GM18951 (cell line): Measurements from ENCODE around the gene TPK1.
"Not testable (repeated sequence)": the region's sequence is repeated elsewhere in the genome, so short reads cannot be mapped to it uniquely, and the experiment has no call there.

Source experiments
- POLR2A ChIP-seq: IDR thresholded peaks from 4 replicates; pipeline ENCODE4 v1.6.1; 2011; ENCODE audit warnings: mild to moderate bottlenecking; ENCODE audit not compliant: insufficient read length, insufficient read depth; ENCODE audit errors: extremely low read depth
- in situ Hi-C: fragments of 300-500 bp; cut with MboI; formaldehyde crosslinking; loops from one replicate; pipeline ENCODE4 v1.12.0; 2022; ENCODE audit warnings: low sequenced_read_pairs, mixed read lengths, inconsistent platforms; ENCODE audit not compliant: unreplicated experiment

TPK1 gene

GRCh38 chr7:144454256-144455039 lies 381.4 kb downstream of the TPK1 start:
- TF ChIP-seq POLR2A = no peak
- in situ Hi-C loops = no loop called here

- no peak for TF ChIP-seq POLR2A
- in situ Hi-C loops = no loop called here
Measured at GRCh38 chr7:144452064-144452463, 383.8 kb downstream of the TPK1 start.

- in situ Hi-C loops = no loop called here
- TF ChIP-seq POLR2A = no peak
Measured at GRCh38 chr7:144445590-144445989, 390.3 kb downstream of the TPK1 start.

GRCh38 chr7:144439717-144440205 lies 396.1 kb downstream of the TPK1 start:
- no peak for TF ChIP-seq POLR2A
- in situ Hi-C loops = no loop called here

GRCh38 chr7:144438759-144439158 lies 397.1 kb downstream of the TPK1 start:
- in situ Hi-C loops = no loop called here
- TF ChIP-seq POLR2A = no peak

GRCh38 chr7:144437370-144438191 lies 398.3 kb downstream of the TPK1 start:
- in situ Hi-C loops = no loop called here
- TF ChIP-seq POLR2A = no peak

- no peak for TF ChIP-seq POLR2A
- in situ Hi-C loops = no loop called here
Measured at GRCh38 chr7:144436500-144436899, 399.4 kb downstream of the TPK1 start.

- in situ Hi-C loops = no loop called here
Measured at GRCh38 chr7:144428431-144428830, 407.4 kb downstream of the TPK1 start.

GRCh38 chr7:144427539-144427938 lies 408.3 kb downstream of the TPK1 start:
- in situ Hi-C loops = not testable (repeated sequence)

More at GRCh38 chr7:144428431-144428830, 407.4 kb downstream of the TPK1 start:
- no peak for TF ChIP-seq POLR2A

GRCh38 chr7:144418931-144419330 lies 416.9 kb downstream of the TPK1 start:
- in situ Hi-C loops = not testable (repeated sequence)

GRCh38 chr7:144416341-144416740 lies 419.5 kb downstream of the TPK1 start:
- TF ChIP-seq POLR2A = no peak
- in situ Hi-C loops = no loop called here

- in situ Hi-C loops = no loop called here
- no peak for TF ChIP-seq POLR2A
Measured at GRCh38 chr7:144415858-144416257, 420.0 kb downstream of the TPK1 start.

GRCh38 chr7:144414815-144415214 lies 421.0 kb downstream of the TPK1 start:
- in situ Hi-C loops = no loop called here
- TF ChIP-seq POLR2A = no peak

GRCh38 chr7:144410441-144410840 lies 425.4 kb downstream of the TPK1 start:
- no peak for TF ChIP-seq POLR2A
- in situ Hi-C loops = no loop called here
